Dendritic cell treated with granulocyte-macrophage colony-stimulating factor and Interleukin-4, amounts not matched to agents 40 ng/mL and 50 ng/mL, for 4 days (primary cell): ENCODE results near the gene NOL8.

ENCODE experiments used
- H3K27ac Mint-ChIP-seq: one replicate; pipeline ENCODE4 v1.8.0; 2022; ENCODE audit warnings: mild to moderate bottlenecking, mixed read lengths
- H3K27me3 Mint-ChIP-seq: one replicate; pipeline ENCODE4 v1.8.0; 2022; ENCODE audit warnings: mild to moderate bottlenecking, mixed read lengths
- H3K36me3 Mint-ChIP-seq: one replicate; pipeline ENCODE4 v1.8.0; 2022; ENCODE audit warnings: low read depth, mixed read lengths
- H3K4me1 Mint-ChIP-seq: one replicate; pipeline ENCODE4 v1.8.0; 2022; ENCODE audit warnings: low read depth, mixed read lengths
- H3K4me3 Mint-ChIP-seq: one replicate; pipeline ENCODE4 v1.8.0; 2022; ENCODE audit warnings: mild to moderate bottlenecking, moderate library complexity, mixed read lengths
- H3K9me3 Mint-ChIP-seq: one replicate; pipeline ENCODE4 v1.8.0; 2022; ENCODE audit warnings: mixed read lengths
- intact Hi-C: fragments of 100-400 bp; cut with micrococcal nuclease; formaldehyde crosslinking; loops from one replicate; pipeline ENCODE4 v1.15.0; 2022

NOL8 gene

DNA sequence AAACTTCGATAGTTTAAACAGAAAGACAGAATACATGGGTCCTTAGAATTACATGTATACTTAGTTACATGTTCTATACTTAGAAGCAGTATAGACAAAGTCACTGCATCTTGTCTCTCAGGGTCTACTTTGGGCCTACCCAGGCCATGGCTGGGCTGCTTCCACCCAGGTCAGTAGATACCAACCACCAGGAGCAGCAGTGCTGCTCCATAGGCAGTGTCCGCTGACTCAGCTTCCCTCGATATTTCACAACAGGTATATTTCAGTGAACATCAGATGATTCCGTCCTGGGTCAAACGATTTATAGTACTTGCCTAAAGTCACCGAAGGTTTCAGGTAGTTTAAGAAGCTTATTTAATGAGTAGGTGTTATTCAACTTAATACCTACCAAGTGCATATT, 49.6 kb downstream of the NOL8 start:
- intact Hi-C loops, result loop anchor here (5.0 kb wide), 1 partner anchor 37 kb away; no protein-coding TSS in a partner anchor
- H3K4me3 Mint-ChIP-seq, result no peak overlapping the region
- peaks cover 7% of the 10 kb centered on the region for H3K4me1 Mint-ChIP-seq
- no peaks in the 10 kb centered on the region for H3K27me3 Mint-ChIP-seq
- H3K36me3 Mint-ChIP-seq, result peaks cover 98% of the 10 kb centered on the region
- H3K27ac Mint-ChIP-seq, result no peak overlapping the region
- no peaks in the 10 kb centered on the region for H3K9me3 Mint-ChIP-seq

DNA sequence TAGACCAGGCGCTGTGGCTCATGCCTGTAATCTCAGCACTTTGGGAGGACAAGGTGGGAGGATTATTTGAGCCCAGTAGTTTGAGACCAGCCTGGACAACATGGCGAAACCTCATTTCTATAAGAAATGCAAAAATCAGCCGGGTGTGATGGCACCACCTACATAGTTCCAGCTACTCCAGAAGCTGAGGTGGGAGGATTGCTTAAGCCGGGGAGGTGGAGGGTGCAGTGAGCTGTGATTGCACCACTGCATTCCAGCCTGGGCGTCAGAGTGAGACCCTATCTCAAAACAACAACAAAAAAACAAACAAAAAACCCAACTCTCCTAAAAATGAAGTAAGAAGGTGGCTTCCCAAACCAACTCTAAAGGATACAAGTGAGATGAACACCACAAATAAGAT, 54.6 kb downstream of the NOL8 start:
- H3K27me3 Mint-ChIP-seq, result no peaks in the 10 kb centered on the region
- no peak overlapping the region for H3K4me3 Mint-ChIP-seq
- H3K36me3 Mint-ChIP-seq, result peaks cover 98% of the 10 kb centered on the region
- H3K9me3 Mint-ChIP-seq, result no peaks in the 10 kb centered on the region
- intact Hi-C loops, result no loop called here
- no peaks in the 10 kb centered on the region for H3K4me1 Mint-ChIP-seq
- H3K27ac Mint-ChIP-seq, result no peak overlapping the region

DNA sequence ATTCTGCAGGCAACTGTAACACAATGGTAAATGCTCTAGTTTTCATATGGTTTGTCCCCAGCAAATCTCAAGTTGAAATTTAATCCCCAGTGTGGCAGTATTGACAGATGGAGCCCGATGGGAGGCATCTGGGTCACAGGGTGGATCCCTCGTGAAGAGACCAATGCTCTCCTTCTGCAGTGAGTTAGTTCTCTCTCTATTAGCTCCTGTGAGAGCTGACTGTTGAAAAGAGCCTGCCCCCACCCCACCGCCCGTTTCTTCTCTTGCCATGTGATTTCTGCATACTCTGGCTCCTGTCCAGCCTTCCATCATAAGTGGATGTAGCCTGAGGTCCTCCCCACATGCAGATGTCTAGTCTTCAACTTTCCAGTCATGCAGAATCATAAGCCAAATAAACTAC, 58.7 kb downstream of the NOL8 start:
- Mint-ChIP-seq H3K27ac (no peak overlapping the region), H3K4me1 (no peaks in the 10 kb centered on the region), H3K27me3 (no peaks in the 10 kb centered on the region), H3K36me3 (peaks cover 98% of the 10 kb centered on the region), H3K9me3 (no peaks in the 10 kb centered on the region), H3K4me3 (no peak overlapping the region)
- intact Hi-C loops, result no loop called here

DNA sequence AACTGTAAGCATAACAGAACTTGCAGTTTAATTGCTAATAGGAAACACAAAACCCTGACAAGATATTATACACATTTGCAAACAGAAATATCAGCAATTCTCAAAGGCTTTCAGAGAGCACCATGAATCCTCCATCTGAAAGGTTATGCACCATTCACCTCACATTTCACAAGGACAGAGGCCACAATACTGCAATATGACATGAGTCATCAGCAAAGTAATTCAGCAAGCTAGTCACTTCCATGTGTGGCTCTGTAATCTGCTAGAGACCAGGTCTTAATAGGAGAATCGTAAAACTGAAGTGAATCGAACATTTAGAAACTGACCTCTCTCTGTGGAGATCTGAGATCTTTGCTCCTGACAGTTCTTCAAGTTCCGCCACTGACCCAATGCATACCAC, 60.0 kb downstream of the NOL8 start:
- no peaks in the 10 kb centered on the region for H3K9me3 Mint-ChIP-seq
- intact Hi-C loops, result no loop called here
- no peak overlapping the region for H3K27ac Mint-ChIP-seq
- H3K36me3 Mint-ChIP-seq, result peaks cover 98% of the 10 kb centered on the region
- no peak overlapping the region for H3K4me3 Mint-ChIP-seq
- no peaks in the 10 kb centered on the region for H3K4me1 Mint-ChIP-seq
- no peaks in the 10 kb centered on the region for H3K27me3 Mint-ChIP-seq

DNA sequence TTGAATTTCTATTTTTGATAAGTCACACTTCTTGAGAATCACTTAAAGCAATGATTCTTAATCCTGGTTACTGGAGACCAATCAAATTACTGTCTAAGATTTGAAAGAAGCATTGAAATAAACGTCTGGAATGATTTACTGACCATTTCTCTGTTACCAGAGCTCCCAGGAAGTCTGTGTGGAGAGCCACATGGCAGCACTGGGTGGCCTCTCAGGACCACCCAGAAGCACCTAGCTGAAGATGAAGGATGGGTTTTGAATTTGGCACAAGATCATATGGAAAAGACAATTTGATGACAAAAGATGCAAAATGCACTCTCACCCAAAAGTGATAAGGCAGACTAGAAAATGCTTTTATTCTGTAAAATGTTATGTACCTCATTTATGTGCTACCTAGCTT, 62.0 kb downstream of the NOL8 start:
- no peak overlapping the region for H3K4me3 Mint-ChIP-seq
- H3K27me3 Mint-ChIP-seq, result no peaks in the 10 kb centered on the region
- intact Hi-C loops, result no loop called here
- no peak overlapping the region for H3K27ac Mint-ChIP-seq
- no peaks in the 10 kb centered on the region for H3K4me1 Mint-ChIP-seq
- no peaks in the 10 kb centered on the region for H3K9me3 Mint-ChIP-seq
- H3K36me3 Mint-ChIP-seq, result peaks cover 100% of the 10 kb centered on the region

DNA sequence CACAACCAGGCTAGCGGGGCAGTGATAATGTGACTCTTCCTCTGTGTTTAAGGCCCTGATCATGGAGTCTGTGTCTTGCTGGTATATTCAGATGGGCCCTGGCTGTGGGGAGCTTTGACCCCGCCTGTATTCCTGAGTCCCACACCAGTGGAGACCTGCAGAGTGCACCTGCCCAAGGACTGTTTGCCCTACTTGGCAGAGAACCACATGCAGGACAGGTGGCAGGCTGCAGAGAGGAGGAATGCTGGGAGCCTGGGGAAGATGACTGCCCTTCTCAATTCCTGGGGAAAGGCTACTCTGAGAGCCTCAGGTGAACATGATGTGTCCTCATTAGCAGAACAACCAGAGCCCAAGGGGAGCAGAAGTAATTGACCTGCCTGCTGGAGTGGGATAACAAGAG, 67.8 kb downstream of the NOL8 start:
- Mint-ChIP-seq H3K27ac (no peak overlapping the region), H3K4me3 (no peak overlapping the region), H3K36me3 (peaks cover 98% of the 10 kb centered on the region), H3K27me3 (no peaks in the 10 kb centered on the region), H3K4me1 (no peaks in the 10 kb centered on the region), H3K9me3 (no peaks in the 10 kb centered on the region)
- intact Hi-C loops, result no loop called here

DNA sequence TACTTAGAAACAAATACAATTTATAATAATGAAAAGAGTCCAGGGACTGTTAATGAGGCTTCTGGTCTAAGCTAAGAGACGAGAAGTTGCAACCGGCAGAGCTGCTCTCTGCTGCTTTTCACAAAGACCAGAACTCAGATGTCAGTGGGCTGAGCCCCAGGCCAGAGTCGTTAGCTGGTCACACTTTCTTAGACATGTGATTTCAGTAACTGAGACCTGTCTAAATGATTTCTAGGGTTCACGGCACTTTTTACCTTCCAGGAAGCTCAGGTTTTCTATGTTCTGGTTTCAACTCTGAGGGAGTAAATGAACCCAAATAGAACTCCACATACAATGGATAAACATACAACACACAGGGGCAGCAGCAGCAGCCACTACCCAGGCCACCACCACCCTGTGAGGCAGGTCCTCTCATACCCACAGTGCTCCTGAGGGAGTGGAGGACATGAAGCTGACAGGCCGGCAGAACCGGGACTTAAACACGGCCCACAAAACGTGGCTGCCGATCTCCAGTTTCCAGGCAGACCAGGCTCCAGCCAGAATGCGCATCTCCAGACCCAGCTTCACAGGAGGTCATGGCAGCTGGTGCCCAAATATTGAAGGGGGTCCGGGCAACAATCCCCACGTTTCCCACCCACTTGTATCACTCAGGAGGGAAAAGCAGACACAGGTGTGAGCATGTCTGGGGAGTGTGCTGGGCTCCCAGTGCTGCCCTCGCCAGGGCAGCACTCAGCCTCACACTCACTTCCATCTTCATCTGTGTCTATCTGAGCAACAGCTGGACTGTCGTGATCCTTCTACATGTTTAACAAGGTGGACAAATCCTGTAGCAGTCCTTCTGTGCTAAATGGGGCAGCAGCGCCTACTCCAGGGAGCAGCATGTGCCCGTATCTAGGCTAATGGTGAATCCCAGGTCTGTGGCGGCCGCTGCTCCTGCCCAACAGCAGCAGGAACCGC, 70.5 kb downstream of the NOL8 start:
- no peaks in the 10 kb centered on the region for H3K27me3 Mint-ChIP-seq
- no peak overlapping the region for H3K4me3 Mint-ChIP-seq

DNA sequence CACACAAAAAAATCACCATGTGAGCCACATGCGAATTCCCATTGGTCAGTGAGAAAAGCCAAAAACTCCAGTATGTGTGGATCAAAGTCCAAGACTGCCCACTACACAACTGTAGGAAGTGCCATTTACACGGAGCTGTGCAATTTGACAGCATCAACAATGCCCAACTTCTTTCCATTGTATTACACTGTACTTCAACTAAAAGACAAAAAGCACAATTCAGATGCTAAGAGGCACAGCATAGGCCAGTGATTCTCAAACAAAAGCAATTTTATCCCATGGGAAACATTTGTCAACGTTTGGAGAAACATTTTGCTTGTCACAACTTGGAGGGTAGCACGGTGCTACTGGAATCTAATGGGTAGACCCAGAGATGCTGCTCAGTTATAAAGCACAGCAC, 71.5 kb downstream of the NOL8 start:
- no peaks in the 10 kb centered on the region for H3K27me3 Mint-ChIP-seq
- no peaks in the 10 kb centered on the region for H3K4me1 Mint-ChIP-seq
- H3K36me3 Mint-ChIP-seq, result peaks cover 96% of the 10 kb centered on the region
- H3K9me3 Mint-ChIP-seq, result no peaks in the 10 kb centered on the region
- H3K4me3 Mint-ChIP-seq, result no peak overlapping the region
- intact Hi-C loops, result no loop called here
- H3K27ac Mint-ChIP-seq, result no peak overlapping the region

More for the DNA sequence above, 70.5 kb downstream of the NOL8 start:
- intact Hi-C loops, result no loop called here
- Mint-ChIP-seq H3K27ac (no peak overlapping the region), H3K36me3 (peaks cover 96% of the 10 kb centered on the region), H3K9me3 (no peaks in the 10 kb centered on the region), H3K4me1 (no peaks in the 10 kb centered on the region)

DNA sequence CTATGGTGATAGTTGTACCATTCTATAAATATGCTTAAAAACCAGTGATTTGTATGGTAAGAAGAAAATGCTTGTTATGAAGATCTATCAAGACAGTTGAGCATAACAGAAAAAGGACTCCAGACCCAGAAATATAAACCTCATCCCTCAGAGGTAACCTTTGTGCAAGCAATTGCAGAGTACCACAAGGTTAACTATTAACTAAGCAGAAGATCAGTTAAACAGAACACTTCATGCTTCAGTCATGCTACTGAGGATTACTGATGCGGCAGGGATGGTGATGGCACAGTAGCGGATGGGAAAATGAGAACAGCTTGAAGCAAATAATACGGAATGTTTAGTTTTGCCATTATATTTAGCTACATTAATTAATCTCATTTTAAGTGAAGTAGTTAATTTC, 77.2 kb downstream of the NOL8 start:
- peaks cover 98% of the 10 kb centered on the region for H3K36me3 Mint-ChIP-seq
- H3K27me3 Mint-ChIP-seq, result no peaks in the 10 kb centered on the region
- no peaks in the 10 kb centered on the region for H3K4me1 Mint-ChIP-seq
- H3K9me3 Mint-ChIP-seq, result no peaks in the 10 kb centered on the region
- intact Hi-C loops, result no loop called here
- H3K4me3 Mint-ChIP-seq, result no peak overlapping the region
- H3K27ac Mint-ChIP-seq, result no peak overlapping the region
